ENCODE data around the gene AHRR.
"Not testable (repeated sequence)": the region's sequence is repeated elsewhere in the genome, so short reads cannot be mapped to it uniquely, and the experiment has no call there.

AHRR gene

GRCh38 chr5:464446-464842 lies 142.9 kb downstream of the AHRR start:
- DNase-seq = no peak

- no peak for DNase-seq
Observed at GRCh38 chr5:464843-465590, 143.5 kb downstream of the AHRR start.

GRCh38 chr5:465591-466403 lies 144.3 kb downstream of the AHRR start:
- no peak for DNase-seq

GRCh38 chr5:466661-467310 lies 145.3 kb downstream of the AHRR start:
- DNase-seq = no peak

GRCh38 chr5:468401-468800 lies 146.9 kb downstream of the AHRR start:
- DNase-seq = no peak

GRCh38 chr5:469752-470483 lies 148.4 kb downstream of the AHRR start:
- DNase-seq = no peak

- DNase-seq = no peak
Observed at GRCh38 chr5:470961-471749, 149.6 kb downstream of the AHRR start.

GRCh38 chr5:471750-472058 lies 150.2 kb downstream of the AHRR start:
- no peak for DNase-seq

- no peak for DNase-seq
Observed at GRCh38 chr5:472076-472655, 150.7 kb downstream of the AHRR start.

GRCh38 chr5:472656-473550 lies 151.4 kb downstream of the AHRR start:
- DNase-seq = peak; percentile 86 to 88

GRCh38 chr5:473551-474192 lies 152.2 kb downstream of the AHRR start:
- peak in 1 of 2 donors; percentile 30 for DNase-seq

GRCh38 chr5:474232-474839 lies 152.8 kb downstream of the AHRR start:
- DNase-seq = not testable (repeated sequence)

- no peak for DNase-seq
Observed at GRCh38 chr5:474840-475661, 153.5 kb downstream of the AHRR start.

GRCh38 chr5:475704-476101 lies 154.2 kb downstream of the AHRR start:
- no peak for DNase-seq

GRCh38 chr5:476102-476813 lies 154.7 kb downstream of the AHRR start:
- DNase-seq = no peak

- DNase-seq = no peak
Observed at GRCh38 chr5:476814-477175, 155.3 kb downstream of the AHRR start.

- no peak for DNase-seq
Observed at GRCh38 chr5:477247-477646, 155.7 kb downstream of the AHRR start.

GRCh38 chr5:477871-478270 lies 156.4 kb downstream of the AHRR start:
- DNase-seq = no peak
